K562 (cell line): ENCODE data around the gene GNPAT. TPM values are rescaled to one million over a fixed set of nuclear protein-coding genes. Genes with fewer than 3 reads are reported as not detected.

ENCODE experiments used
- ATAC-seq: fragments of 200-7000 bp; cut with Tn5 transposase; 3 replicates; pipeline ENCODE4 v1.9.1; 2020; ENCODE audit warnings: moderate library complexity
- BruUV-seq: library from RNA; stranded (reverse); fragments of 400-500 nt; replicated peaks from 2 replicates; lab custom pipeline; 2021; lab: Mats Ljungman, UMichigan
- CTCF ChIA-PET: fragments of 300-600 bp; formaldehyde crosslinking; extraction: SDS; loops from one replicate; lab custom pipeline; 2021; ENCODE audit warnings: low intra/inter-chr PET ratio; lab: Yijun Ruan, JAX
- POLR2A ChIA-PET: fragments of 300-600, 350-650 bp; sonication (Branson Sonifier 250); formaldehyde crosslinking; extraction: SDS; loops from one replicate; lab custom pipeline; 2021; ENCODE audit warnings: antibody characterized with exemption, inconsistent platforms; lab: Yijun Ruan, JAX
- DNase-seq, 4 experiments: peaks; one replicate each; pipeline versions ENCODE4 v3.0.0 to v3.0.0-alpha.2; 2011 to 2018; ENCODE audit warnings: low spot score in 3 of 4, mixed read lengths in 3 of 4; ENCODE audit errors: extremely low read depth in 1 of 4
- FAIRE-seq: peaks from 2 replicates; lab custom pipeline; 2011; peaks lifted over from hg19 to GRCh38; lab: Jason Lieb, UNC
- H2AFZ ChIP-seq: 2 replicates; pipeline ENCODE4 v1.6.0; 2011; ENCODE audit warnings: low read depth, low read length, control low read depth, inconsistent platforms
- H3K27ac ChIP-seq: fragments of 200-600 bp; 3 replicates; pipeline ENCODE4 v1.8.0; 2011; ENCODE audit warnings: low read depth, mild to moderate bottlenecking, control low read depth, inconsistent platforms, low read length, moderate library complexity, mixed read lengths; ENCODE audit errors: extremely low read depth
- H3K27me3 ChIP-seq, 2 experiments: fragments of 300-600 bp in 1 of 2; 2 replicates in 1 of 2; 3 replicates in 1 of 2; pipeline versions ENCODE4 v1.6.0 to v1.8.0; 2011; ENCODE audit warnings: inconsistent platforms in 2 of 2, low read length in 2 of 2, mild to moderate bottlenecking in 1 of 2, mixed read lengths in 1 of 2, moderate library complexity in 1 of 2; ENCODE audit not compliant: control insufficient read depth in 2 of 2, insufficient read depth in 2 of 2
- H3K36me3 ChIP-seq: fragments of 300-600 bp; 3 replicates; pipeline ENCODE4 v1.8.0; 2011; ENCODE audit warnings: mild to moderate bottlenecking, low read length, inconsistent platforms; ENCODE audit not compliant: control insufficient read depth, insufficient read depth
- H3K4me1 ChIP-seq, 2 experiments: fragments of 200-600 bp in 1 of 2; replicated peaks in 1 of 2; 2 replicates in 1 of 2; 3 replicates in 1 of 2; pipeline versions ENCODE4 v1.5.1 to v1.8.0; 2011; ENCODE audit warnings: inconsistent platforms in 2 of 2, low read length in 2 of 2, mild to moderate bottlenecking in 1 of 2, mixed read lengths in 1 of 2, moderate library complexity in 1 of 2; ENCODE audit not compliant: control insufficient read depth in 2 of 2, insufficient read depth in 2 of 2
- H3K4me2 ChIP-seq: 2 replicates; pipeline ENCODE4 v1.6.1; 2011; ENCODE audit warnings: low read length, control low read depth, inconsistent platforms, mixed read lengths; ENCODE audit not compliant: insufficient read depth
- H3K4me3 ChIP-seq: fragments of 200-600 bp; sonication (generic), shearing (Covaris generic); 2 replicates; pipeline ENCODE4 v1.5.1; 2016; ENCODE audit warnings: control low read depth, inconsistent platforms
- H3K79me2 ChIP-seq: fragments of 200-600 bp; 3 replicates; pipeline ENCODE4 v1.8.0; 2011; ENCODE audit warnings: low read length, inconsistent platforms; ENCODE audit not compliant: control insufficient read depth, insufficient read depth
- H3K9ac ChIP-seq, 2 experiments: 2 replicates each; pipeline versions ENCODE4 v1.6.0 to v1.6.1; 2011; ENCODE audit warnings: low read depth in 2 of 2, low read length in 2 of 2, control low read depth in 1 of 2, inconsistent platforms in 1 of 2, mild to moderate bottlenecking in 1 of 2, mixed read lengths in 1 of 2; ENCODE audit not compliant: insufficient read depth in 1 of 2
- H3K9me1 ChIP-seq: one replicate; pipeline ENCODE4 v1.6.0; 2011; ENCODE audit warnings: inconsistent platforms, mild to moderate bottlenecking, low read length, moderate library complexity; ENCODE audit not compliant: control insufficient read depth, insufficient read depth
- H3K9me3 ChIP-seq: replicated peaks from 2 replicates; pipeline ENCODE4 v1.5.1; 2011; ENCODE audit warnings: low read depth, low read length, inconsistent platforms; ENCODE audit not compliant: control insufficient read depth, insufficient read depth
- H4K20me1 ChIP-seq: replicated peaks from 2 replicates; pipeline ENCODE4 v1.6.1; 2011; ENCODE audit warnings: low read length, inconsistent platforms, mixed read lengths; ENCODE audit not compliant: control insufficient read depth, insufficient read depth
- BHLHE40 ChIP-seq: IDR thresholded peaks from 2 replicates; pipeline ENCODE4 v1.6.1; 2011; ENCODE audit warnings: low read length, improper control_type of control experiment
- EZH2 ChIP-seq: IDR thresholded peaks from 2 replicates; pipeline ENCODE4 v1.6.1; 2012; ENCODE audit warnings: low read depth, mild to moderate bottlenecking, inconsistent platforms, low read length, borderline replicate concordance
- FIP1L1 ChIP-seq: fragments of 200-400 bp; formaldehyde crosslinking; IDR thresholded peaks from 2 replicates; pipeline ENCODE4 v1.6.1; 2018; ENCODE audit warnings: mild to moderate bottlenecking, low read depth, low read length; ENCODE audit not compliant: poor library complexity, severe bottlenecking
- NR2C1 ChIP-seq, 2 experiments: fragments of 450-650 bp; IDR thresholded peaks; 2 replicates each; pipeline ENCODE4 v1.6.1; 2017; ENCODE audit warnings: mild to moderate bottlenecking in 2 of 2, antibody characterized with exemption in 1 of 2, inconsistent platforms in 1 of 2, missing compliant biosample characterization in 1 of 2, missing genetic modification characterization in 1 of 2
- NR2C2 ChIP-seq, 2 experiments: fragments of 200-800 bp in 1 of 2; sonication (Bioruptor generic) in 1 of 2; sonication (generic) in 1 of 2; formaldehyde crosslinking in 1 of 2; IDR thresholded peaks; 2 replicates each; pipeline versions ENCODE4 v1.6.1 to v1.8.0; 2016 to 2022; ENCODE audit warnings: mild to moderate bottlenecking in 1 of 2, missing compliant biosample characterization in 1 of 2, missing genetic modification characterization in 1 of 2, missing genetic modification reagents in 1 of 2
- RBM22 ChIP-seq: fragments of 200-400 bp; formaldehyde crosslinking; IDR thresholded peaks from 2 replicates; pipeline ENCODE4 v1.6.1; 2018; ENCODE audit warnings: low read length, low read depth; ENCODE audit not compliant: poor library complexity, severe bottlenecking
- SP1 ChIP-seq: sonication (generic); formaldehyde crosslinking; IDR thresholded peaks from 2 replicates; pipeline ENCODE4 v1.8.1; 2022; ENCODE audit warnings: mild to moderate bottlenecking, missing genetic modification reagents
- STAT5A ChIP-seq: IDR thresholded peaks from 2 replicates; pipeline ENCODE4 v1.6.1; 2012; ENCODE audit warnings: low read length, inconsistent platforms, borderline replicate concordance
- TCFL5 ChIP-seq: fragments of 250-450 bp; sonication (Bioruptor Pico); conservative IDR thresholded peaks from 2 replicates; pipeline ENCODE4 v1.6.1; 2021; ENCODE audit warnings: mild to moderate bottlenecking, moderate library complexity, matching md5 sums
- ZBED1 ChIP-seq: IDR thresholded peaks from 2 replicates; pipeline ENCODE4 v1.6.1; 2014
- WGBS: fragments of 100-300 bp; shearing (Covaris generic); methylation state at CpG from one replicate; pipeline ENCODE4 v1.1.6; 2016; ENCODE audit warnings: low coverage, mixed read lengths; ENCODE audit not compliant: insufficient coverage; ENCODE audit errors: missing lambda C conversion rate; 5-methylcytosine and 5-hydroxymethylcytosine counted together
- in situ Hi-C: fragments of 300-500 bp; cut with MboI; formaldehyde crosslinking; loops from 4 replicates; pipeline ENCODE4 v1.15.0; 2018; ENCODE audit warnings: inconsistent platforms, mixed read lengths
- intact Hi-C: fragments of 100-400 bp; cut with micrococcal nuclease; formaldehyde crosslinking; loops from 2 replicates; pipeline ENCODE4 v1.14.2; 2022
- polyA plus RNA-seq, 8 experiments: library from polyadenylated mRNA; depleted of rRNA in 4 of 8; stranded (reverse) in 5 of 8; unstranded in 3 of 8; fragments of >200 nt; fragmentation: Nextera tagmentation in 2 of 8; fragmentation: Illumina TruSeq in 1 of 8; extraction: Ambion mirVana in 2 of 8; extraction: Trizol in 1 of 8; gene quantifications; 2 replicates each; pipeline versions ENCODE4 v1.2.1 to v1.2.3, GENCODE V29; 2011 to 2014; ENCODE audit warnings: inconsistent platforms in 1 of 8, missing spikeins in 1 of 8
- total RNA-seq, 7 experiments: library from RNA; depleted of rRNA in 6 of 7; stranded (reverse); fragments of >200 nt in 6 of 7; fragmentation: Illumina TruSeq in 2 of 7; extraction: Trizol in 2 of 7; gene quantifications; 2 replicates each; pipeline versions ENCODE4 v1.2.1 to v1.2.3, GENCODE V29; 2011 to 2021; ENCODE audit warnings: low replicate concordance in 1 of 7
- TF ChIP-seq, protein P1 (sequence below): sonication (generic); formaldehyde crosslinking; IDR thresholded peaks from 2 replicates; pipeline ENCODE4 v1.8.1; 2023; ENCODE audit warnings: mild to moderate bottlenecking, missing genetic modification reagents
- TF ChIP-seq, protein P2 (sequence below): IDR thresholded peaks from 2 replicates; pipeline ENCODE4 v1.6.1; 2016; ENCODE audit warnings: missing genetic modification characterization, missing compliant biosample characterization
- TF ChIP-seq, protein P3 (sequence below): fragments of 450-650 bp; formaldehyde crosslinking; IDR thresholded peaks from 2 replicates; pipeline ENCODE4 v1.4.0; 2020; ENCODE audit warnings: mild to moderate bottlenecking, mixed read lengths
- TF ChIP-seq, protein P4 (sequence below): sonication (generic); formaldehyde crosslinking; IDR thresholded peaks from 2 replicates; pipeline ENCODE4 v1.8.0; 2022; ENCODE audit warnings: mild to moderate bottlenecking, missing genetic modification reagents

GNPAT gene
- total and polyA plus RNA-seq, 9 of the 15 experiments (the other 6 are each of a cell fraction or from before 2014, with no cell fraction given): 32.1 to 68.8 (median 50.7) TPM

DNA sequence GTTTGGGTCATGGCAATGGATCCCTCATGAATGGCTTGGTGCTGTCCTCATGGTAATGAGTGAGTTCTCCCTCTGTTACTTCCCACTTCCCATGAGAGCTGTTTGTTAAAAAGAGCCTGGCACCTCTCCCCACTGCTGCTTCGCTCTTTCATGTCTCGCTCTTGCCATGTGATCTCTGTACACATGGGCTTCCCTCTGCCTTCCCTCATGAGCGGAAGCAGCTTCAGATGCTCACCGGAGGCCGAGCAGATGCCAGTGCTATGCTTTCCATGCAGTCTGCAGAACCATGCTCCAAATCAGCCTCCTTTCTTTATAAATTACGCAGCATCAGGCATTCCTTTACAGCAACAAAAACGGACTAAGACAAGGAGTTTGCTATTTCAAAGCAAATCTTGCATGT is 14.9 kb upstream of the GNPAT start (continued):
- TF ChIP-seq NR2C2 (CRISPR knock-in tag; IDR thresholded peaks at IDR 0.05) (no peak), NR2C2 (tag; IDR thresholded peaks at IDR 0.05) (no peak), FIP1L1 (no peak), TCFL5 (CRISPR knock-in tag) (no peak), NR2C1 (IDR thresholded peaks at IDR 0.05) (no peak), NR2C1 (tag; IDR thresholded peaks at IDR 0.05) (no peak), SP1 (CRISPR knock-in tag) (no peak)
- TF ChIP-seq, protein P1, sequence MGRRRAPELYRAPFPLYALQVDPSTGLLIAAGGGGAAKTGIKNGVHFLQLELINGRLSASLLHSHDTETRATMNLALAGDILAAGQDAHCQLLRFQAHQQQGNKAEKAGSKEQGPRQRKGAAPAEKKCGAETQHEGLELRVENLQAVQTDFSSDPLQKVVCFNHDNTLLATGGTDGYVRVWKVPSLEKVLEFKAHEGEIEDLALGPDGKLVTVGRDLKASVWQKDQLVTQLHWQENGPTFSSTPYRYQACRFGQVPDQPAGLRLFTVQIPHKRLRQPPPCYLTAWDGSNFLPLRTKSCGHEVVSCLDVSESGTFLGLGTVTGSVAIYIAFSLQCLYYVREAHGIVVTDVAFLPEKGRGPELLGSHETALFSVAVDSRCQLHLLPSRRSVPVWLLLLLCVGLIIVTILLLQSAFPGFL (CRISPR knock-in tag): no peak
- TF ChIP-seq, all 486 proteins: peak for 0

DNA sequence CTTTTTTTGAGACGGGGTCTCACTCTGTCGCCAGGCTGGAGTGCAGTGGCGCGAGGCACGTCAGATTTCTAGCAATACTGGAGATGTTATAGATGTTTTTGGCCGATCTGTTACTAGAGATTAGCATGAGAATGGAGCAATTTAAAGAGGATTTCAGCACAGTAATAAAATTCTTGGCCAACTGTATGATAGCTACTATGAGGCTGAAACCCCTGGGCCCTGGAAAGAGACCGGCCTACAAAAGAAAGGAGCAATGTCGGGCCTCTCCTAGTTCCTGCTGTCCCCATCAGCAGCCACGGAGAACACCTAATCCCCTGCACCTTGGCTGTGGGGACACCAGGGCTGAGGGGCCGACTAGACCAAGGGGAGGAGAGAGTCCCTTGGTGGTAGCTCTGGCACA is 9.5 kb upstream of the GNPAT start:
- Histone ChIP-seq H3K9me1 (no peaks in the 10 kb centered on the region), H4K20me1 (0 out of 2 replicates have a peak, but pooled peaks cover 2% of the 10 kb centered on the region), H3K27me3 (no peaks in the 10 kb centered on the region), H3K4me3 (no peak overlapping the region), H3K4me2 (no peak overlapping the region), H3K36me3 (peaks cover 58% of the 10 kb centered on the region), H2AFZ (no peak overlapping the region), H3K4me1 (peaks cover 0 to 10% of the 10 kb centered on the region in 2 experiments; a peak in 2 of 5 replicates), H3K9me3 (no peaks in the 10 kb centered on the region), H3K27ac (no peak overlapping the region), H3K79me2 (peaks cover 3% of the 10 kb centered on the region; the same call in 1 of the 3 replicates), H3K9ac (no peak overlapping the region; a peak in 1 of 4 replicates)
- intact Hi-C loops: no loop called here
- BruUV-seq: no TSS peak
- ChIA-PET CTCF (no interaction called here), POLR2A (no interaction called here)
- DNase-seq (no peak), ATAC-seq (no peak), FAIRE-seq (no peak)
- in situ Hi-C loops: no loop called here
- WGBS: 86% methylated on average over 10 of the region's 10 CpGs
- TF ChIP-seq, protein P2, sequence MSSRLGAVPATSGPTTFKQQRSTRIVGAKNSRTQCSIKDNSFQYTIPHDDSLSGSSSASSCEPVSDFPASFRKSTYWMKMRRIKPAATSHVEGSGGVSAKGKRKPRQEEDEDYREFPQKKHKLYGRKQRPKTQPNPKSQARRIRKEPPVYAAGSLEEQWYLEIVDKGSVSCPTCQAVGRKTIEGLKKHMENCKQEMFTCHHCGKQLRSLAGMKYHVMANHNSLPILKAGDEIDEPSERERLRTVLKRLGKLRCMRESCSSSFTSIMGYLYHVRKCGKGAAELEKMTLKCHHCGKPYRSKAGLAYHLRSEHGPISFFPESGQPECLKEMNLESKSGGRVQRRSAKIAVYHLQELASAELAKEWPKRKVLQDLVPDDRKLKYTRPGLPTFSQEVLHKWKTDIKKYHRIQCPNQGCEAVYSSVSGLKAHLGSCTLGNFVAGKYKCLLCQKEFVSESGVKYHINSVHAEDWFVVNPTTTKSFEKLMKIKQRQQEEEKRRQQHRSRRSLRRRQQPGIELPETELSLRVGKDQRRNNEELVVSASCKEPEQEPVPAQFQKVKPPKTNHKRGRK (tag): no peak
- TF ChIP-seq EZH2 (no peak), ZBED1 (no peak), RBM22 (no peak), BHLHE40 (no peak), STAT5A (no peak)
- TF ChIP-seq, protein P3, sequence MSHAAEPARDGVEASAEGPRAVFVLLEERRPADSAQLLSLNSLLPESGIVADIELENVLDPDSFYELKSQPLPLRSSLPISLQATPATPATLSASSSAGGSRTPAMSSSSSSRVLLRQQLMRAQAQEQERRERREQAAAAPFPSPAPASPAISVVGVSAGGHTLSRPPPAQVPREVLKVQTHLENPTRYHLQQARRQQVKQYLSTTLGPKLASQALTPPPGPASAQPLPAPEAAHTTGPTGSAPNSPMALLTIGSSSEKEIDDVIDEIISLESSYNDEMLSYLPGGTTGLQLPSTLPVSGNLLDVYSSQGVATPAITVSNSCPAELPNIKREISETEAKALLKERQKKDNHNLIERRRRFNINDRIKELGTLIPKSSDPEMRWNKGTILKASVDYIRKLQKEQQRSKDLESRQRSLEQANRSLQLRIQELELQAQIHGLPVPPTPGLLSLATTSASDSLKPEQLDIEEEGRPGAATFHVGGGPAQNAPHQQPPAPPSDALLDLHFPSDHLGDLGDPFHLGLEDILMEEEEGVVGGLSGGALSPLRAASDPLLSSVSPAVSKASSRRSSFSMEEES (CRISPR knock-in tag): no peak
- TF ChIP-seq, protein P4, sequence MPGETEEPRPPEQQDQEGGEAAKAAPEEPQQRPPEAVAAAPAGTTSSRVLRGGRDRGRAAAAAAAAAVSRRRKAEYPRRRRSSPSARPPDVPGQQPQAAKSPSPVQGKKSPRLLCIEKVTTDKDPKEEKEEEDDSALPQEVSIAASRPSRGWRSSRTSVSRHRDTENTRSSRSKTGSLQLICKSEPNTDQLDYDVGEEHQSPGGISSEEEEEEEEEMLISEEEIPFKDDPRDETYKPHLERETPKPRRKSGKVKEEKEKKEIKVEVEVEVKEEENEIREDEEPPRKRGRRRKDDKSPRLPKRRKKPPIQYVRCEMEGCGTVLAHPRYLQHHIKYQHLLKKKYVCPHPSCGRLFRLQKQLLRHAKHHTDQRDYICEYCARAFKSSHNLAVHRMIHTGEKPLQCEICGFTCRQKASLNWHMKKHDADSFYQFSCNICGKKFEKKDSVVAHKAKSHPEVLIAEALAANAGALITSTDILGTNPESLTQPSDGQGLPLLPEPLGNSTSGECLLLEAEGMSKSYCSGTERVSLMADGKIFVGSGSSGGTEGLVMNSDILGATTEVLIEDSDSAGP: no peak
